ENCODE results near the gene RCSD1. TPM values are rescaled to one million over a fixed set of nuclear protein-coding genes. Genes with fewer than 3 reads are reported as not detected.
"Not testable (repeated sequence)": the region's sequence is repeated elsewhere in the genome, so short reads cannot be mapped to it uniquely, and the experiment has no call there.

RCSD1 gene
- total and polyA plus RNA-seq, 2 donors, result 16.0 to 19.9 TPM

DNA sequence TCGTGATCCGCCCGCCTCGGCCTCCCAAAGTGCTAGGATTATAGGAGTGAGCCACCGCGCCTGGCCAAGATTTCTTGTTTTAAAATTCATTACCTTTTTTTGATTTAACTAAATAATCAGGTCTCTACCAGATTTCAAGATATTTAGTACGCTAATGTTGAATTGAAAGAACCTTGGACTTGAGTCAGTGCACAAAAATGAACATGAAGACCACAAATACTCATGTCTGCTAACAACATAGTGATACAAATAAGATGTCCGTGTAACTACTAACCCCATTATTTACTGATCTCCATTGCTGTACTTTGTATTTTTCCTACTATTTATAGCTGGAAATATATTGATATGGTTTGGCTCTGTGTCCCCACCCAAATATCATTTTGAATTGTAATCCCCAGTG, 108.1 kb downstream of the RCSD1 start:
- Histone ChIP-seq H3K27ac (ENCODE audit: low read depth) (no peak overlapping the region), H3K4me1 (ENCODE audit: insufficient read depth) (no peaks in the 10 kb centered on the region)
- 86% methylated on average over 8 of the region's 8 CpGs for WGBS

GRCh38 chr1:167739752-167740151, 109.7 kb downstream of the RCSD1 start:
- Histone ChIP-seq H3K36me3 (ENCODE audit: insufficient read depth) (no peaks in the 10 kb centered on the region), H3K4me3 (ENCODE audit: low read depth, low read length) (no peak overlapping the region), H3K27ac (ENCODE audit: low read depth) (no peak overlapping the region), H3K4me1 (ENCODE audit: insufficient read depth) (no peaks in the 10 kb centered on the region)
- 44% methylated on average over 3 of the region's 3 CpGs for WGBS
- DNase-seq (ENCODE audit: extremely low spot score), result no peak

More for the DNA sequence above, 108.1 kb downstream of the RCSD1 start:
- H3K36me3 ChIP-seq (ENCODE audit: insufficient read depth), result no peaks in the 10 kb centered on the region
- no peak for DNase-seq (ENCODE audit: extremely low spot score)
- no peak overlapping the region for H3K4me3 ChIP-seq (ENCODE audit: low read depth, low read length)

- not testable (repeated sequence) for DNase-seq (ENCODE audit: extremely low spot score); H3K36me3 ChIP-seq (ENCODE audit: insufficient read depth); H3K4me3 ChIP-seq (ENCODE audit: low read depth, low read length); H3K4me1 ChIP-seq (ENCODE audit: insufficient read depth); H3K27ac ChIP-seq (ENCODE audit: low read depth)
- WGBS, result 97% methylated on average over 7 of the region's 7 CpGs
Observed at GRCh38 chr1:167741103-167741502, 111.1 kb downstream of the RCSD1 start.

DNA sequence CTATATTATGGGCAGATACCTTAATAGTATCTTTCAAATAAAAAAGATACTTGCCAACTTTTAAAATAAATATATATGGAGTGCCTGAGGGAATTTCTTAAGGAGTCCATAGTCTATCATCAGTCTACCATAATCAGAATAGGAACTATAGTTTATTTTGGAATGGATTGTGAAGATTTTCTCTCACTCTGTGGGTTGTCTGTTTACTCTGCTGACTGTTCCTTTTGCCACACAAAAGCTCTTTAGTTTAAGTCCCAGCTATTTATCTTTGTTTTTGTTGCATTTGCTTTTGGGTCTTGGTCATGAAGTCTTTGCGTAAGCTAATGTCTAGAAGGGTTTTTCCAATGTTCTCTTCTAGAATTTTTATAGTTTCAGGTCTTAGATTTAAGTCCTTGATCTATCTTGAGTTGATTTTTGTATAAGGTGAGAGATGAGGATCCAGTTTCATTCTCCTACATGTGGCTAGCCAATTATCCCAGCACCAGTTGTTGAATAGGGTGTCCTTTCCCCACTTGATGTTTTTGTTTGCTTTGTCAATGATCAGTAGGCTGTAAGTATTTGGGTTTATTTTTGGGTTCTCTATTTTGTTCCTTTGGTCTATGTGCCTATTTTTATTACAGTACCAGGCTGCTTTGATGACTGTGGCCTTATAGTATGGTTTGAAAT, 112.5 kb downstream of the RCSD1 start:
- H3K4me1 ChIP-seq (ENCODE audit: insufficient read depth); H3K27ac ChIP-seq (ENCODE audit: low read depth); H3K36me3 ChIP-seq (ENCODE audit: insufficient read depth); DNase-seq (ENCODE audit: extremely low spot score); H3K4me3 ChIP-seq (ENCODE audit: low read depth, low read length): not testable (repeated sequence)
- WGBS, result 95% methylated on average over 1 of the region's 1 CpG

GRCh38 chr1:167744901-167745300, 114.9 kb downstream of the RCSD1 start:
- H3K4me1 ChIP-seq (ENCODE audit: insufficient read depth), result peaks cover 2% of the 10 kb centered on the region
- no peak for DNase-seq (ENCODE audit: extremely low spot score)

DNA sequence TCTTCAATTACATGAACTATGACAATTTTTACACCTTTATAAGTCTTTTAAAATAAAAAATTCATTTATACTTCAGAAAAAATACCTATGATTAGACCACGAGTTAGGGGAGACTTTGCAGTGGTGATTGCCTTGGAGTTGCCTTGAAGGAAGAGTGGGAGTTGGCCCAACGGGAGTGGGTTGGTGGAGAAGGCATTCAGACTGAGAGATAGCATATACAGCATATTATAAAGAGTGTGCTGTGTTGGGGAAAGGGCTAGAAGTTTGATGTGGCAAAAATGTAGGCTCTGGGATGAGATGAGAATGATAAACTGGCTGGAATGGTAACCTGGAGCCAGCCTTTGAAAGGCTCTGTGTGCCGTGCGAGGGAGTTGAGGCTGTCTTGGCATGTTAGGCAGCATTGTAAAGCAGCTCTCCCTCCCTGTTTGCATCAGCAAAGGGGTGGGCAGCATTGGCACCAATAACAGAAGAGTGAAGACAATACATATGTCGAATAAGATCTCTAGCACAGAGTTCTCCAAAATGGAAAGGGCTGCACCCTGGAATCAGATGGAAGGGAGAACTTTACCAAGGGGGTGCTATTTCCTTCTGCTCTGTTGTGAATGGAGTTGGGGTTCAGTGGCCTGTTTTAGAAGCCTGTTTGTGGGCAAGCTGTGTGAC, 116.1 kb downstream of the RCSD1 start:
- Histone ChIP-seq H3K4me3 (ENCODE audit: low read depth, low read length) (no peak overlapping the region), H3K27ac (ENCODE audit: low read depth) (no peak overlapping the region), H3K36me3 (ENCODE audit: insufficient read depth) (no peaks in the 10 kb centered on the region), H3K4me1 (ENCODE audit: insufficient read depth) (peaks cover 2% of the 10 kb centered on the region)
- no peak for DNase-seq (ENCODE audit: extremely low spot score)
- 79% methylated on average over 5 of the region's 5 CpGs for WGBS

More at GRCh38 chr1:167744901-167745300, 114.9 kb downstream of the RCSD1 start:
- no peaks in the 10 kb centered on the region for H3K36me3 ChIP-seq (ENCODE audit: insufficient read depth)
- H3K4me3 ChIP-seq (ENCODE audit: low read depth, low read length), result no peak overlapping the region
- no peak overlapping the region for H3K27ac ChIP-seq (ENCODE audit: low read depth)
- 93% methylated on average over 3 of the region's 3 CpGs for WGBS

DNA sequence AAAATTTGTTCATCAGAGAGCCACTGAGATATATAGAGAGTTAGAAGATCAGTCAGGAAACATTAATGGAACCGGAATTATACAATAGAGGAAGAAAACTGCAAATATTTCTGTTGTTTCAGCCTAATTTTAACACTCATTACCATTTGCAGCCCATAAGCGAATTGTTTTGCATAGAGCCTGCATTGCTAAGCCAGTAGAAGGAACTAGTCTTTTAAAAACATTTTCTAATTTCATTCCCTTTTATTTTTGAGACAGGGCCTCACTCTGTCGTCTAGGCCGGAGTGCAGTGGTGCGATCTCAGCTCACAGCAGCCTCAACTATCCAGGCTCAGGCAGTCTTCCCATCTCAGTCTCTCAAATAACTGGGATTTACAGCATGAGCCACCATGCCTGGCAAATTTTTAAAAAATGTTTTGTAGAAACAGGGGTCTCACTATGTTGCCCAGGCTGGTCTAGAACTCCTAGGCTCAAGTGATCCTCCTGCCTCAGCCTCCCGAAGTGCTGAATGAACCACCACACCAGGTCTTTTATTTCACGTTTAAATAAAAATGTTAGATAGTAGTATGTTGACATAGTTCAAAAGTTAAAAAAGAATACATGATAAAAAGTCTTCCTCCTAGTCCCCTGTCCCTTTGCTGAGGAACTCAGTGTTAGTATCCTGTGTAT, 117.1 kb downstream of the RCSD1 start:
- H3K4me1 ChIP-seq (ENCODE audit: insufficient read depth), result peaks cover 2% of the 10 kb centered on the region
- no peak overlapping the region for H3K27ac ChIP-seq (ENCODE audit: low read depth)
- DNase-seq (ENCODE audit: extremely low spot score), result no peak
- 81% methylated on average over 7 of the region's 7 CpGs for WGBS
- H3K36me3 ChIP-seq (ENCODE audit: insufficient read depth), result no peaks in the 10 kb centered on the region
- no peak overlapping the region for H3K4me3 ChIP-seq (ENCODE audit: low read depth, low read length)

DNA sequence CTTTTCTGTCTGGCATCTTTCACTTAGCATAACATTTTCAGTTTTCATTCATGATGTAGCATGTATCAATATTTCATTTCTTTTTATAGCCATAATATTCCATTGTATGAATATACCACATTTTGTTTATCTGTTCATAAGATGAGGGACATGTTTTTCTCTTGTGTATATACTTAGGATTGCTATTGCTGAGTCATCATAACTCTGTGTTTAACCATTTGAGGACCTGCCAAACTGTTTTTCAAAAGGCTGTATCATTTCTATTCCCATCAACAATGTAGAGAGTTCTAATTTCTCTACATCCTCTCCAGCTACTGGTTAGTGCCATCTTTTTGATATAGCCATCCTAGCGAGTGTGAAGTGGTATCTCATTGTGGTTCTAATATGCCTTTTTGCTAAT, 118.0 kb downstream of the RCSD1 start:
- WGBS, result 98% methylated on average over 1 of the region's 1 CpG
- H3K4me3 ChIP-seq (ENCODE audit: low read depth, low read length), result no peak overlapping the region
- H3K27ac ChIP-seq (ENCODE audit: low read depth), result no peak overlapping the region
- H3K36me3 ChIP-seq (ENCODE audit: insufficient read depth), result no peaks in the 10 kb centered on the region
- peaks cover 2% of the 10 kb centered on the region for H3K4me1 ChIP-seq (ENCODE audit: insufficient read depth)
- DNase-seq (ENCODE audit: extremely low spot score), result no peak

DNA sequence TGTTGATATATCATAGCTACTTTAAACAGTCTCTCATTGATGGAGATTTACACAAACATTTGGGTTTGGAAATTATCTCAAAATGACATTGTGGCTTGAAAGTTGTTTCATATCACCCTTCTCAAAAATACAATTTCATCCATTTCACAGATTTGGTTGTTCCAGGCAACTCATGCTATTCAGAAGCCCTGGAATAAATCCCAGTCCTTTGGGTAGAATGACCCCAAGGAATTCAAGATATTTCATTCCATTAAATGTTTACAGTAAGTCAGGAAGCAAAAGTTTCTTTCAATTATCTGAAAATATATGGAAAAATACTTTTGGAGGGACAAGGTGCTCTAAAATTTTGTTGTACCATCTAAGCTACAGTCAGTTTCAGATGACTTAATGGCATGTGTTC, 118.9 kb downstream of the RCSD1 start:
- no peak overlapping the region for H3K27ac ChIP-seq (ENCODE audit: low read depth)

GRCh38 chr1:167749741-167750140, 119.7 kb downstream of the RCSD1 start:
- H3K4me3 ChIP-seq (ENCODE audit: low read depth, low read length), result no peak overlapping the region
- H3K36me3 ChIP-seq (ENCODE audit: insufficient read depth), result no peaks in the 10 kb centered on the region
- no peak for DNase-seq (ENCODE audit: extremely low spot score)
- H3K4me1 ChIP-seq (ENCODE audit: insufficient read depth), result peaks cover 2% of the 10 kb centered on the region
- H3K27ac ChIP-seq (ENCODE audit: low read depth), result no peak overlapping the region
- WGBS, result 71% methylated on average over 2 of the region's 2 CpGs

More for the DNA sequence above, 118.9 kb downstream of the RCSD1 start:
- H3K4me3 ChIP-seq (ENCODE audit: low read depth, low read length), result no peak overlapping the region
- no peak for DNase-seq (ENCODE audit: extremely low spot score)
- no peaks in the 10 kb centered on the region for H3K36me3 ChIP-seq (ENCODE audit: insufficient read depth)
- H3K4me1 ChIP-seq (ENCODE audit: insufficient read depth), result peaks cover 2% of the 10 kb centered on the region

GRCh38 chr1:167750641-167751040, 120.6 kb downstream of the RCSD1 start:
- peaks cover 2% of the 10 kb centered on the region for H3K4me1 ChIP-seq (ENCODE audit: insufficient read depth)

DNA sequence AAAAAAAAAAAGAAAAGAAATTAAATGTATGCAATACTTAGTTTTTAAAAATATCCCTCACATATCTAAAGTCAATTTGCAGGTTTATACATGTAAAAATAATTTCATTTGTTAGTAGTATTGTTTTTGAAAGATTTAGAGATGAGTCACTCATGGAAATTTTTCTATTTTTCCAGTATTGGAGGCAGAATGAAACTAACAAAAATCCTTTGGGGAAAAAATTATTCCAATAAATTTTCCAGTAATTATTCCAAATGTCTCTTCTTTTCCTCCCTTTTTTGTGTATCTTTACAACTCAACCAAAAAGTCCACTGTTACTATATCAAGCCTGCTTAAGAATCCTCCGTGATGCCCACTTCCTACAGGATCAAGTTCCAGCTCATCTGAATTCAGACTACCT, 121.6 kb downstream of the RCSD1 start:
- DNase-seq (ENCODE audit: extremely low spot score), result no peak
- WGBS, result 79% methylated on average over 1 of the region's 1 CpG
- peaks cover 2% of the 10 kb centered on the region for H3K4me1 ChIP-seq (ENCODE audit: insufficient read depth)
- no peak overlapping the region for H3K27ac ChIP-seq (ENCODE audit: low read depth)
- H3K36me3 ChIP-seq (ENCODE audit: insufficient read depth), result no peaks in the 10 kb centered on the region
- H3K4me3 ChIP-seq (ENCODE audit: low read depth, low read length), result no peak overlapping the region

More at GRCh38 chr1:167750641-167751040, 120.6 kb downstream of the RCSD1 start:
- Histone ChIP-seq H3K4me3 (ENCODE audit: low read depth, low read length) (no peak overlapping the region), H3K36me3 (ENCODE audit: insufficient read depth) (no peaks in the 10 kb centered on the region), H3K27ac (ENCODE audit: low read depth) (no peak overlapping the region)
- DNase-seq (ENCODE audit: extremely low spot score), result no peak
- WGBS, result 97% methylated on average over 2 of the region's 2 CpGs

- no peak for DNase-seq (ENCODE audit: extremely low spot score)
- peaks cover 2% of the 10 kb centered on the region for H3K4me1 ChIP-seq (ENCODE audit: insufficient read depth)
- no peaks in the 10 kb centered on the region for H3K36me3 ChIP-seq (ENCODE audit: insufficient read depth)
- no peak overlapping the region for H3K27ac ChIP-seq (ENCODE audit: low read depth)
- no peak overlapping the region for H3K4me3 ChIP-seq (ENCODE audit: low read depth, low read length)
Observed at GRCh38 chr1:167752219-167752985, 122.4 kb downstream of the RCSD1 start.

Measured in urinary bladder (tissue), 4 donors.